ENCODE measurements around the gene ZNF577. TPM values are rescaled to one million over a fixed set of nuclear protein-coding genes. Genes with fewer than 3 reads are reported as not detected.

The ZNF577 gene
- total RNA-seq, 1 donor: 10.5 TPM

- Histone ChIP-seq H3K4me3 (ENCODE audit: insufficient read depth, low read length) (no peak overlapping the region), H3K27me3 (ENCODE audit: insufficient read depth, low read length) (no peaks in the 10 kb centered on the region), H3K79me2 (ENCODE audit: insufficient read depth, low read length) (no peaks in the 10 kb centered on the region), H4K20me1 (ENCODE audit: insufficient read depth, low read length) (no peaks in the 10 kb centered on the region), H3K4me1 (ENCODE audit: insufficient read depth, low read length) (peaks cover 3% of the 10 kb centered on the region), H3K9me3 (ENCODE audit: low read depth, low read length) (peaks cover 28% of the 10 kb centered on the region), H3K36me3 (ENCODE audit: insufficient read depth, low read length) (peaks cover 59% of the 10 kb centered on the region), H3K4me2 (ENCODE audit: insufficient read depth, low read length) (no peak overlapping the region), H3K27ac (ENCODE audit: low read depth, low read length) (no peak overlapping the region), H2AFZ (ENCODE audit: low read length) (no peak overlapping the region)
- DNase-seq (ENCODE audit: insufficient read length, low spot score, missing footprints): no peak
- TF ChIP-seq CTCF (IDR thresholded peaks at IDR 0.05; ENCODE audit: extremely low read depth, low read depth, low read length): no peak
Measured at GRCh38 chr19:51891193-51891747, 3.5 kb upstream of the ZNF577 start.

- Histone ChIP-seq H3K4me1 (ENCODE audit: insufficient read depth, low read length) (peaks cover 3% of the 10 kb centered on the region), H4K20me1 (ENCODE audit: insufficient read depth, low read length) (no peaks in the 10 kb centered on the region), H3K36me3 (ENCODE audit: insufficient read depth, low read length) (peaks cover 49% of the 10 kb centered on the region), H3K79me2 (ENCODE audit: insufficient read depth, low read length) (no peaks in the 10 kb centered on the region), H3K27me3 (ENCODE audit: insufficient read depth, low read length) (no peaks in the 10 kb centered on the region), H3K27ac (ENCODE audit: low read depth, low read length) (no peak overlapping the region), H3K4me2 (ENCODE audit: insufficient read depth, low read length) (no peak overlapping the region), H3K4me3 (ENCODE audit: insufficient read depth, low read length) (no peak overlapping the region), H3K9me3 (ENCODE audit: low read depth, low read length) (peaks cover 27% of the 10 kb centered on the region), H2AFZ (ENCODE audit: low read length) (no peak overlapping the region)
- no peak for TF ChIP-seq CTCF (IDR thresholded peaks at IDR 0.05; ENCODE audit: extremely low read depth, low read depth, low read length)
- DNase-seq (ENCODE audit: insufficient read length, low spot score, missing footprints): no peak
Measured at GRCh38 chr19:51889934-51890333, 2.2 kb upstream of the ZNF577 start.

GRCh38 chr19:51884713-51885112 lies 3.0 kb downstream of the ZNF577 start:
- DNase-seq (ENCODE audit: insufficient read length, low spot score, missing footprints): no peak

GRCh38 chr19:51882518-51882917 lies 5.2 kb downstream of the ZNF577 start:
- Histone ChIP-seq H3K4me3 (ENCODE audit: insufficient read depth, low read length) (no peak overlapping the region), H3K4me2 (ENCODE audit: insufficient read depth, low read length) (no peak overlapping the region), H3K79me2 (ENCODE audit: insufficient read depth, low read length) (no peaks in the 10 kb centered on the region), H3K36me3 (ENCODE audit: insufficient read depth, low read length) (peaks cover 13% of the 10 kb centered on the region), H3K27ac (ENCODE audit: low read depth, low read length) (no peak overlapping the region), H2AFZ (ENCODE audit: low read length) (no peak overlapping the region), H3K27me3 (ENCODE audit: insufficient read depth, low read length) (no peaks in the 10 kb centered on the region), H4K20me1 (ENCODE audit: insufficient read depth, low read length) (no peaks in the 10 kb centered on the region), H3K4me1 (ENCODE audit: insufficient read depth, low read length) (peaks cover 3% of the 10 kb centered on the region), H3K9me3 (ENCODE audit: low read depth, low read length) (peaks cover 1% of the 10 kb centered on the region)
- no peak for TF ChIP-seq CTCF (IDR thresholded peaks at IDR 0.05; ENCODE audit: extremely low read depth, low read depth, low read length)
- no peak for DNase-seq (ENCODE audit: insufficient read length, low spot score, missing footprints)

More at GRCh38 chr19:51884713-51885112, 3.0 kb downstream of the ZNF577 start:
- Histone ChIP-seq H4K20me1 (ENCODE audit: insufficient read depth, low read length) (no peaks in the 10 kb centered on the region), H3K9me3 (ENCODE audit: low read depth, low read length) (peaks cover 5% of the 10 kb centered on the region), H3K79me2 (ENCODE audit: insufficient read depth, low read length) (no peaks in the 10 kb centered on the region), H3K4me3 (ENCODE audit: insufficient read depth, low read length) (no peak overlapping the region), H3K27ac (ENCODE audit: low read depth, low read length) (no peak overlapping the region), H2AFZ (ENCODE audit: low read length) (no peak overlapping the region), H3K4me1 (ENCODE audit: insufficient read depth, low read length) (peaks cover 3% of the 10 kb centered on the region), H3K27me3 (ENCODE audit: insufficient read depth, low read length) (no peaks in the 10 kb centered on the region), H3K4me2 (ENCODE audit: insufficient read depth, low read length) (no peak overlapping the region), H3K36me3 (ENCODE audit: insufficient read depth, low read length) (peaks cover 2% of the 10 kb centered on the region)
- TF ChIP-seq CTCF (IDR thresholded peaks at IDR 0.05; ENCODE audit: extremely low read depth, low read depth, low read length): no peak

Measured in osteoblast (primary cell).